Activated CD4-positive, CD25-positive, alpha-beta regulatory T cell treated with anti-CD3 and anti-CD28 coated beads, Interleukin-2, amount 50 U/mL, for 72 hours (primary cell): ENCODE measurements around the gene CFAP91.
A peak's percentile ranks its signal among the peaks of the same experiment; 100 is the strongest.

Source experiments
- DNase-seq: peaks from one replicate; pipeline ENCODE4 v3.0.0; 2021

Gene CFAP91

GRCh38 chr3:119702530-119703527 is at the start of gene CFAP91:
CFAP91 (plus strand) TSS chr3:119703022; CDS start chr3:119703099, 77 bp downstream.
- DNase-seq = peak; percentile 89

- no peak for DNase-seq
Observed at GRCh38 chr3:119653876-119654275, 48.9 kb upstream of the CFAP91 start.

DNA sequence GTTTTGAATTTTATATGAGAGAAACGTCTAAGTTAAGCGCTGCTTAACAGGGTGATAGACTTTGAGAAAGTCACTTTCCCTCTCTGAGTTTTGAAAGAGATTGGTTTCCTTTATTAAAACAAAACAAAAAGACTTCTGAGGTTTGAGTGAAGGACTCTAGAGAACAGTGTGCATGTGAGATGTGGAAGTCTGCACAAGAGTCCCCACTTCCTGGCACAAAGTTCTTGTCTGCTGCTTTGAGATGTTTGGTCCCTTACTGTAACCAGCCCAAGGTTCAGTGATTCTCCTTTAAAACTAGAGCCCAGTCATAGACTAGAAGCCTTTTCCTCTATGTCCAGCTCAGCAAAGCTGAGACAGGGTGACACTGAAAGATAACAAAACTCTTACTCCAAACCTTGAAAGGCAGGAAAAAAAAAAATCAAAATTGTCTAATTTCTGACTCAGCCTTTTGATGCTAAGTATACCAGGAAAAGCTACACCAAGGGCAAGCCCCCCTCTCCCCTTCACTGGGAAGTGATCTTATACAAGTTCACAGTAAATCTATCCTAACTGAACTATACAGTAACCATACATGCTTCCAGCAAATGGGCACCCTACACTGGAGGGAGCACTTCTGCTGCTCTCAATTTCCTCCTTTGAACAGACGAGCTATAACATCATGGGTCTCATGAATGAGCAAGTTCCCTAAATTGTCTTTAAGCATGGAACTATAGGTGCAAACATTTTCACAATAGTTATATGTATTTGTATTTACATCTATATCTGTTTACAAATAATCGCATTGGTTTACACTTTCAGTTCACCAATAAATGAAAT is 44.7 kb upstream of the CFAP91 start:
- no peak for DNase-seq

- no peak for DNase-seq
Observed at GRCh38 chr3:119658994-119659393, 43.8 kb upstream of the CFAP91 start.

GRCh38 chr3:119659606-119660291 is 43.1 kb upstream of the CFAP91 start:
- no peak for DNase-seq

- no peak for DNase-seq
Observed at GRCh38 chr3:119660474-119661440, 42.1 kb upstream of the CFAP91 start, which contains the start of gene POPDC2. POPDC2 (minus strand) TSS chr3:119660589; CDS start chr3:119660423, 166 bp downstream.

DNA sequence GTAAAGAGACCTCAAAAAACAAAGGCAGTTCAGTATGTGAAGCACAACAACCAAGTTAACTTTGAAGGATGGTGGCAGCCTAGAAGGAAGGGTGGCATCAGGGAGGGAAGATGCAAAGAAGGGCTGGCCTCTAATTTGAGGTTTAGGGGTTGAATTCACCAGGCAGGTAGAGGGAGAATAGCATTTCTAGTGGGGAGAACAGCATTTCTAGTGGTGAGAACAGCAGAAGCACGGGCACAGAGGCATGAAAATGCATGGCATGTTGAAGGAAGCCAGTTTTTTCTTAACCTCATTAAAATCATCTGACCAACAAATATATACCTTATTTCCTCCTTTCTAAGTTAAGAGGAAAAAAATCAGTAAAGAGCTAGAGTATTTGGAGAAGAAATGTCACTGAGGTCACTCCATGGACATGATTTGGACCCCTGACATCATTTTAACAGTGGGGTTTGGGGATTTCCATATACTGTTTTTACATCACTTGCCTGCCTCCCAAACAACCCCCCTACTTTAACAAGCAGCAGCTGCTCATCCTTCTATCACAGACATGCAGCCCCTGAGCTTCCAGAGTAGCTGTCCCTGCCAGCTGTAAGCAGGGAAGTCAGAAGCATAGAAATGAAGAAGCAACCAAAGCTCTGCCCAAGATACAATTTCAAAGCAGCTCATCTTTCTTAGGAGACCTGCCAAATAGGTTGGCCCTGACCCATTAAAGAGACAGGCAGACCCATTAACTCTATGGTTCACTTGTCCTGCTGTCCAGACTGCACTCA is 40.0 kb upstream of the CFAP91 start:
- DNase-seq = no peak

DNA sequence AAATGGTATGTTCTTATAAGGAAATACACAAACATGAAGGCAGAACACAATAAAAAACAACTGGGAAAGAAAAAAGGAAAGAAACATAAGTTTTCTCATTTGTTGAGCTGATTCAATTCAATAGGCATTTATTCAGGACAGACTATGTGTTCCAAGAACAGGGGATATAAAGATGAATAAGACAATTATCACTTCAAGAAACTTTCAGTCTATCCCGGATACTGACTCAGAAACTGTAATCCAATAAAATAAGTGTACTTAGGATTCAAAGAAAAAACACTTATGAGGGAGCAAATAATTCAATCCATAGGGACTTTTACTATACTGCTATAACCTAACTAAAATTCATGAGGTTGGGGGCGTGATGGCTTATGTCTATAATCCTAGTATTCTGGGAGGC is 38.9 kb upstream of the CFAP91 start:
- no peak for DNase-seq

- no peak for DNase-seq
Observed at GRCh38 chr3:119664370-119664769, 38.5 kb upstream of the CFAP91 start.

- DNase-seq = no peak
Observed at GRCh38 chr3:119664850-119665379, 37.9 kb upstream of the CFAP91 start.

DNA sequence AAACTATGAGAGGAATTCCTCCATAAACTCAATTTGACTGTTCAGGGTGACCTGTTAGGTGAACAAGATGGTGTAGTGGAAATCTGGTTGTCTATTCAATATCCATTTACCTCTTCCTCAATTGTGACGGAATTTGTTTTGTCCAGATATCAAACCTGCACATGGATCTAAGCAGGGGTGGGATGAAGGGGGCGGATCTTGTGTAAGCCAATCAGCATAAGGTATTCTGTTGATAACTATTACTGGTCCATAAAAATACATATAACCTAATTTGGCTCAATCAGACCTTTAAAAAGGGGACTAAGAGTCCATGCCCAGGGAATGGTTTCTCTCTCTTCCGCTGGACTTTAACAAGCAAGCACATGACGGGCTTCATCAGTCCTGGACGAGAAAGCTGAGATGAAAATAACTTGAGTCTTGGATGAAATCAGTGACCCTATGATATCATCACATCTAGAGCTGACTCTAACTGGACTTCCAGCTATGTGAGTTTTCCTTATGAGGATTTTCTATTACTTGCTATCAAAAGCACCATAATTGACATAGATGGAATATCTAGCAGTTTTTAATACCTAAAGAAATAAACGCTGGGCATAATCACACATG is 36.8 kb upstream of the CFAP91 start:
- no peak for DNase-seq

GRCh38 chr3:119669906-119670570 is 32.8 kb upstream of the CFAP91 start:
- no peak for DNase-seq

DNA sequence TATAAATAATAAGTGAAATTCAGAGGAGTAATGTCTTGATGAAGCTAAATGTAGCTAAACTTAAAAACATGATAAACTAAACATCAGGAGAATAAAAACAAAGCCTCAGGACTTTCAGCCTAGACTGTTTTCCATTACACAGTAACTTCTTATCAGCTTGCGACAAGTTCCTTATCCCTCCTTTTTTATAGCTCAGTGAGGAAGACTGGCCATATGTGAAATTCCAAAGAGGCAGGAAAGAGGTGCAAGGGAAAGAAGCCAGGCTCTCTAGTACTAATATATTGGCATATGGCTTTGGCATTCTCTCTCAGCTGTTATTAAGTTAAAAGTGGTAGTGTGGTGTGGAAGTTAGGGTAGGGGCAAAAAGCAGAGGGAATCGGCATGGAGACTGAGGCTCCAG is 30.0 kb upstream of the CFAP91 start:
- no peak for DNase-seq

GRCh38 chr3:119673875-119674274 is 28.9 kb upstream of the CFAP91 start:
- DNase-seq = no peak

GRCh38 chr3:119675188-119675874 is 27.5 kb upstream of the CFAP91 start:
- DNase-seq = no peak

DNA sequence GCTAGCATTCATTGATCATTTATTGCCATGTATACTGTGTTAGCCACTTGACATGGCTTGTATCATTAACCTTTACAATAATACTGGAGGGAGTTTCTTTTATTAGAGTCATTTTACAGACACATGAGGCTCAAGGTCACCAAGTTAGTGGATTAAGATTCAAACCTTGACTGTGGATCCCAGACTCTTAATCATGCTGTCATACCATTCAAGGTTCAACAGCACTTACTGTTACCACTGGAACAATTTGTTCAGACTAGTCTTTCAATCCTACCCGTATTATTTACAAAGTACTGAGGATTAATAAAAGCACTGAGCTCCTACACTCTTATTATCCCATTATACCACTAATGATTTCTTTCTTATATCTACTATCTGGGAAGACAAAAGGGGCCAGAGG is 26.8 kb upstream of the CFAP91 start:
- DNase-seq = no peak

DNA sequence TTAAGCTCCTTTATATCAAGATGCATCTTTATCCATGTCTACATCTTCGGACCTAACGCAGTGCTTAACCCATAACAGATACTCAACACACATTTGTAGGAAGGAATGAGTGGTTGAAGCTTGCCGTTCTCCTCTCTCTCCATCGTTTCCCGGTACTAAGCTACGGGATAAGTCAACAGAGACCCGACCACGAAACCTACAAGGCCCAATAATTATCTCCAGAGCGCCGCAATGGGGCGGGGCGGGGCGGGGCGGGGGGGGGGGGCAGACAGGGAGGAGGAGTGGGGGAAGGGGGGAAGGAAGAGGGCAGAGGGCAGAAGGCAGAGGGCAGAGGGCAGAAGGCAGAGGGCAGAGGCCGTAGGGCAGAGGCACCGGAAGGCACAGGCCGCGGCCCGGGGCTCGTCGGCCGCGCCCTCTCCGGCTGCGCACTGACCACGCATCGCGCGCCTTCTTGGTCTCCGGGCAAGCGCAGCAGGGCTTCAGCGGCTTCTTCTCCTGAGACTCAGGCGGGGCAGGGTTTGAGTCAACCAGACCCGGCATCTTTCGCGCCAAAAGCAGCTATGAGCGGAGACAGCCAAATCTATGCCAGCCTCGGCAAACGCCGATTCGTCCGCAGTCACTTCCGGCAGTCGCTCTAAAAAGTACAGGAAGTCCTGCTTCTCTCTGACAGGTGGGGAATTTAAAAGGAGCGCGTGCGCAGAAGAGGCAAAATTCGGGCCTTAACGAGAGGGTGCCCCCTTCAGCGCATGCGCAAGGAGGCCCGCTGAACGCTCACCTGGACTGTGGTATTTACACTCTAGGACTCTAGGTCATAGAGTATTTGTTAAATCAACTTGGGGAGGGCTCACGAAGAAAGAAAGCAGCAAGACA is 25.8 kb upstream of the CFAP91 start, which contains the start of gene COX17:
Gene COX17, minus strand, starts transcription at position 636 of the 870 bp plus-strand sequence. Its CDS starts 96 bp downstream, at position 540.
- DNase-seq = peak; percentile 91

- no peak for DNase-seq
Observed at GRCh38 chr3:119677641-119677934, 25.2 kb upstream of the CFAP91 start.
